ENCODE measurements around the gene MTHFSD. TPM values are rescaled to one million over a fixed set of nuclear protein-coding genes. Genes with fewer than 3 reads are reported as not detected.

MTHFSD gene
- total RNA-seq, 1 experiment from 2014 or later = 4.7 TPM

- Histone ChIP-seq H2BK120ac (ENCODE audit: low read depth, low read length, poor library complexity, severe bottlenecking) (no peak overlapping the region), H3K9me3 (ENCODE audit: control insufficient read depth, low read depth, low read length) (no peaks in the 10 kb centered on the region), H3K4me2 (ENCODE audit: insufficient read depth, insufficient read length, low read length) (no peak overlapping the region), H2BK20ac (ENCODE audit: low read depth, low read length, poor library complexity, severe bottlenecking) (no peak overlapping the region), H2BK5ac (ENCODE audit: insufficient read length, low read length) (no peak overlapping the region), H3K27ac (ENCODE audit: insufficient read length, low read depth, low read length) (no peak overlapping the region), H3K79me1 (ENCODE audit: insufficient read depth, low read depth, low read length, poor library complexity, severe bottlenecking) (no peaks in the 10 kb centered on the region), H3T11ph (ENCODE audit: low read length) (no peak overlapping the region), H3K4me1 (ENCODE audit: insufficient read depth, low read length) (no peaks in the 10 kb centered on the region), H3K18ac (ENCODE audit: insufficient read length, low read depth, low read length) (no peak overlapping the region), H4K5ac (ENCODE audit: insufficient read length, low read depth, low read length) (no peak overlapping the region), H4K91ac (ENCODE audit: insufficient read length, low read depth, low read length) (no peak overlapping the region), H2AFZ (ENCODE audit: low read length) (no peak overlapping the region), H3K4ac (ENCODE audit: low read depth, low read length) (no peak overlapping the region), H3K14ac (ENCODE audit: insufficient read depth, low read length) (no peak overlapping the region; the same call in 1 of the 2 replicates), H3K27me3 (ENCODE audit: insufficient read depth, low read length) (no peaks in the 10 kb centered on the region), H3K56ac (ENCODE audit: insufficient read length, low read depth, low read length) (no peak overlapping the region), H4K20me1 (ENCODE audit: control insufficient read depth, insufficient read depth, insufficient read length) (no peaks in the 10 kb centered on the region), H3K23me2 (ENCODE audit: insufficient read length, low read depth, low read length, poor library complexity, severe bottlenecking) (no peaks in the 10 kb centered on the region), H2BK12ac (ENCODE audit: insufficient read length, low read depth, low read length) (no peak overlapping the region), H2AK5ac (ENCODE audit: insufficient read length, low read length) (no peak overlapping the region), H4K8ac (replicated peaks; ENCODE audit: insufficient read length, low read depth, low read length) (no peak overlapping the region), H3K9ac (ENCODE audit: extremely low read depth, insufficient read length, low read length) (no peak overlapping the region), H3K23ac (ENCODE audit: insufficient read length, low read depth, low read length) (no peak overlapping the region), H3K79me2 (ENCODE audit: insufficient read depth, low read length) (no peaks in the 10 kb centered on the region), H2BK15ac (ENCODE audit: low read depth, low read length) (no peak overlapping the region)
- peaks cover 0 to 10% of the 10 kb centered on the region in 2 experiments; a peak in 2 of 4 replicates for H3K4me1 Mint-ChIP-seq
- no peaks in the 10 kb centered on the region for H3K9me3 Mint-ChIP-seq
- no peak for TF ChIP-seq CTCF (conservative IDR thresholded peaks at IDR 0.05)
- H3K27ac Mint-ChIP-seq = no peak overlapping the region
- WGBS (ENCODE audit: extremely low coverage, insufficient read length, low lambda C conversion rate) = no CpG with 5 or more reads among the region's 18 CpGs
- DNase-seq = no peak
- H3K4me3 Mint-ChIP-seq = no peak overlapping the region
- no peaks in the 10 kb centered on the region for H3K36me3 Mint-ChIP-seq (ENCODE audit: insufficient read depth in 1 of 3, low read depth in 3 of 3)
- H3K27me3 Mint-ChIP-seq (ENCODE audit: low read depth) = peaks cover 47% of the 10 kb centered on the region
Measured at GRCh38 chr16:86597126-86597879, 42.3 kb upstream of the MTHFSD start.
